Endometrial microvascular endothelial cells (primary cell): ENCODE data around the gene CD40. TPM values are rescaled to one million over a fixed set of nuclear protein-coding genes. Genes with fewer than 3 reads are reported as not detected.

Experiments
- total RNA-seq: library from RNA; depleted of rRNA; stranded (reverse); fragments of >200 nt; gene quantifications from one replicate; pipeline ENCODE4 v1.2.3, GENCODE V29; 2015; ENCODE audit errors: inconsistent ontology term

Gene CD40
- total RNA-seq, 1 donor from 2014 or later, result 11.7 TPM

Other genes with a start within 250 kb of the CD40 start
- 10.0 TPM for gene ZSWIM1, start 237.1 kb upstream of the CD40 start, total RNA-seq
- gene SPATA25, start 230.7 kb upstream of the CD40 start, total RNA-seq, result not detected
- 1.5 TPM for gene NEURL2, start 227.1 kb upstream of the CD40 start, total RNA-seq
- 113 TPM for gene CTSA, start 227.0 kb upstream of the CD40 start, total RNA-seq
- 3.0 TPM for gene PLTP, start 206.2 kb upstream of the CD40 start, total RNA-seq
- 25.6 TPM for gene PCIF1, start 183.6 kb upstream of the CD40 start, total RNA-seq
- 13.2 TPM for gene ZNF335, start 146.1 kb upstream of the CD40 start, total RNA-seq
- gene MMP9, start 109.4 kb upstream of the CD40 start, total RNA-seq, result not detected
- gene SLC12A5, start 89.1 kb upstream of the CD40 start, total RNA-seq, result not detected
- 25.7 TPM for gene NCOA5, start 28.4 kb upstream of the CD40 start, total RNA-seq
- not detected for gene CDH22, start 190.2 kb downstream of the CD40 start, total RNA-seq